NCI-H446 (cell line): ENCODE measurements around the gene ELN.
"Not testable (repeated sequence)": the region's sequence is repeated elsewhere in the genome, so short reads cannot be mapped to it uniquely, and the experiment has no call there.

Experiments used
- DNase-seq, 2 experiments: peaks; one replicate each; lab custom pipeline; 2025; lab: John Stamatoyannopoulos, UW

The ELN gene

GRCh38 chr7:74042746-74043522 lies 15.0 kb downstream of the ELN start:
- DNase-seq, result no peak

- DNase-seq, result no peak
These were observed 15.6 kb downstream of the ELN start for GRCh38 chr7:74043523-74043951.

DNA sequence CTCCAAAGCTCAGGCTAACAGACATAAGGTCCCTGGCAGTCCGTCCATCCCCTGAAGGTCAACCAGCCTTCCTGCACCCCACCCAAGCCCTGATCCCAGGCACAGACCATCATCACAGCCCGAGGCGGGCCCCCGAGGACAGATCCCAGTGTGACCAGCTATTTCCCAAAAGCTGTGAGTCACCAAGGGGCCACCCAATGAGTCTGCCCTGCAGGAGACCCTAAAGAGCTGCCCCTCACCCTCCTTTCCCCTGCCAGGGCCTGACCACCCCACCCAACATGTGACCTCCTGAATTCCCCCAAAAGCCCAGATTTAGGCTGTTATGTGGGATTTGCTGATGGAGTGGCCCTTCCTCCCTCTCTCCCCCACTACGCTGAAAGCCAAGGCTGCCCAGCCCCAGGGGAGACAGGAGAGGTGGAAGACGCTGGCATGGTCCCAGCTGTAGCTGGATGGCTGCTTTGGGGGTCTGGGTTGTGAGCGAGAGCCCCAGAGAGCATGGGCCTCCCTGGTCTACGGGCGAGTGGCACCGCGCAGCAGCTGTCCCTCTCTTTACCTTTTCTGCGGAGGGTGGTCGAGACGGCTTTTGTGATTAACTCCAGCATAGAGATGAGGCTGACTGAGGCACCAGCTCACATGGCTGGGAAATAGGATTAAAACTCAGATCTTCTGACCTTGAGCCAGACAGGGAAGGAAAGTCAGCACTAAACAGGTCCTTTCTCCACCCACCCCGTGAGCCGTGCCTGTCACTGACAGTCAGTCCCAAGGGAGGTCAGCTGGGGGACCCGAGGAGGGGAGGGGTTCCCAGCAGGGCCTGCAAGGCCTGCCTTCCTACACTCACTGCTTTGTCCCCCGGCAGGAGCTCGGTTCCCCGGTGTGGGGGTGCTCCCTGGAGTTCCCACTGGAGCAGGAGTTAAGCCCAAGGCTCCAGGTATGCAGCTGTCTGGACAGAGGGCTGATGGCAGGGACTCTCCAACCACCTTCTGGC lies 16.7 kb downstream of the ELN start:
- DNase-seq, result no peak

GRCh38 chr7:74046581-74046980 lies 18.6 kb downstream of the ELN start:
- DNase-seq, result not testable (repeated sequence)

- DNase-seq, result no peak
These were observed 19.9 kb downstream of the ELN start for GRCh38 chr7:74047804-74048380.

DNA sequence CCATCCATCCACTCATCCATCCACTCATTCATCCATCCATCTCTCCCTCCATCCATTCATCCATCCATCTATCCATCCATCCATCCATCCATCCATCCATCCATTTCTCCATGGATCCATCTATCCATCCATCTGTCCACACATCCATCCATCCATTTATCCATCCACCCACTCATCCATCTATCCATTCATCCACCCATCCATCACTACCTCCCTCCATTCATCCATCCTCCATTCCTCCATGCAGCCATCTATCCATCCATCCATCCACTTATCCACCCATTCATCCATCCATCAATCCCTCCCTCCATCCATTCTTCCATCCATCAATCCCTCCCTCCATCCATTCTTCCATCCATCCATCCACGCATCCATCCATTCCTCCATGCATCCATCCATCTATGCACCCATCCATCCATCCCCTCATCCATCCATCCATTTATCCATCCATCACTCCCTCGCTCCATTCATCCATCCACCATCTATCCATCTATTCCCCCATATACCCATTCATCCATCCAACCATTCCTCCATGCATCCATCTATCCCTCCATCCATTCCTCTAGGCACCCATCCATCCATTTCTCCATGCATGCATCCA lies 21.1 kb downstream of the ELN start:
- no peak for DNase-seq

DNA sequence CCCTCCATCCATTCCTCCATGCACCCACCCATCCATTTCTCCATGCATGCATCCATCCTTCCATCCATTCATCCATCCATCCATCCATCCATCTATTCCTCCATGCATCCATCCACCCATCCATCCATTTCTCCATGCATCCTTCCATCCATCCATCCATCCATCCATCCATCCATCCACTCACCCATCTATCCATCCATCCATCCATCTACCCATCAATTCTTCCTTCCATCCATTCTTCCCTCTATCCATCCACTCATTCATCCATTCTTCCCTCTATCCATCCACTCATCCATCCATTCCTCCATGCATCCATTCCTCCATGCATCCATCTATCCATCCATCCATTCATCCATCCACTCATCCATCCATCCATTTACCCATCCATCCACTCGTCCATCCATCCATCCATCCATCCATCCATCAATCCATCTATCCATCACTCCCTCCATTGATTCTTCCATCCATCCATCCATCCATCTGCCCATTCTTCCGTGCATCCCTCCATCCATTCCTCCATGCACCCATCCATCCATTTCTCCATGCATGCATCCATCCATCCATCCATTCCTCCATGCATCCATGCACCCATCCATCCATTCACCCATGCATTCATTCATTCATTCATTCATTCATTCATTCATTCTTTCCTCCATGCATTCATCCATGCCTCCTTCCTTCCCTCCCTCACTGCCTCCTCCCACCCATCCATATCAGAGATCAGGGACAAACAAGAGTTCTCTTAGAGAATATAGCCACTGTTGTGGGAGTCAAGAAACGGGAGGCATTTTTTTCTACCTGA lies 22.2 kb downstream of the ELN start:
- no peak for DNase-seq

DNA sequence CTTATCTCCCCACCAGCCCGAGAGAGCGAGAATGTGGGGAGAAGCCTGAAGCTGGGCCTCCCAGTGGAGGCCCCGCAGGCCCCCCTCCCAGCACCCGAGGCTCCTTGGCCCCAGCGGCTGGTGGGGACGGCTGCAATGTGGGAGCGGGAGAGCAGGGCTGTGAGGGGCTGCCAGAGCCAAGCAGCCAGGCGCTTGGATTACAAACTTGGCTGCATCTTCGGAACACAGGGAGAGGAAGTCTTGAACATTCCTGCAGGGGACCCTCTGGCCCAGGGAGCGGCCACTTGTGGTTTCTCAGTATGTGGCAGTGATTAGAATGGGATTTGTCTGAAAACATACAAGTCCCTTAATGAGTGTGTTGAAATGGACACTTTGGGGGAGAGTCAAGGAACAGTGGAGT lies 23.2 kb downstream of the ELN start:
- DNase-seq, result no peak

- no peak for DNase-seq
These were observed 23.8 kb downstream of the ELN start for GRCh38 chr7:74051629-74052410.

GRCh38 chr7:74052628-74053027 lies 24.7 kb downstream of the ELN start:
- no peak for DNase-seq

DNA sequence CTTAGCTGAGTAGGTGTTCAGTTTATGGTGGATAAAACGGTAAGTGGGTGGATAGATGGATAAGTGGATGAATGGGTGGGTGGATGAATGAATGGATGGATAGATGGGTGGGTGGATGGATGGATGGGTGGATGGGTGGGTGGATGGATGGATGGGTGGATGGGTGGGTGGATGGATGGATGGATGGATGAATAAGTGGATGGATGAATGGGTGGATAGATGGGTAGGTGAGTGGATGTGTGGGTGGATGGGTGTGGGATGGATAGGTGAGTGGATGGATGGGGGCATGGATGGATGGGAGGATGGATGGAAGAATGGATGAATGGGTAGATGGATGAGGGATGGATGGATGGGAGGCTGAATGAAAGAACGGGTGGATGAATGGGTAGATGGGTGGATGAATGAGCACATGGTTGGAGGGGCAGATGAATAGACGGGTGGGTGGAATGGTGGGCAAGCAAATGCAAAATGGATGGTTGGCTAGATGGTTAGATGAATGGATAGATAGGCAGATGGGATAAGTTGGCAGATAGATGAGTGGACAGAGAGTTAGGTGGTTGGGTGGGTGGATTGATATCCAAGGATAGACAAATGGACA lies 25.7 kb downstream of the ELN start:
- no peak for DNase-seq

DNA sequence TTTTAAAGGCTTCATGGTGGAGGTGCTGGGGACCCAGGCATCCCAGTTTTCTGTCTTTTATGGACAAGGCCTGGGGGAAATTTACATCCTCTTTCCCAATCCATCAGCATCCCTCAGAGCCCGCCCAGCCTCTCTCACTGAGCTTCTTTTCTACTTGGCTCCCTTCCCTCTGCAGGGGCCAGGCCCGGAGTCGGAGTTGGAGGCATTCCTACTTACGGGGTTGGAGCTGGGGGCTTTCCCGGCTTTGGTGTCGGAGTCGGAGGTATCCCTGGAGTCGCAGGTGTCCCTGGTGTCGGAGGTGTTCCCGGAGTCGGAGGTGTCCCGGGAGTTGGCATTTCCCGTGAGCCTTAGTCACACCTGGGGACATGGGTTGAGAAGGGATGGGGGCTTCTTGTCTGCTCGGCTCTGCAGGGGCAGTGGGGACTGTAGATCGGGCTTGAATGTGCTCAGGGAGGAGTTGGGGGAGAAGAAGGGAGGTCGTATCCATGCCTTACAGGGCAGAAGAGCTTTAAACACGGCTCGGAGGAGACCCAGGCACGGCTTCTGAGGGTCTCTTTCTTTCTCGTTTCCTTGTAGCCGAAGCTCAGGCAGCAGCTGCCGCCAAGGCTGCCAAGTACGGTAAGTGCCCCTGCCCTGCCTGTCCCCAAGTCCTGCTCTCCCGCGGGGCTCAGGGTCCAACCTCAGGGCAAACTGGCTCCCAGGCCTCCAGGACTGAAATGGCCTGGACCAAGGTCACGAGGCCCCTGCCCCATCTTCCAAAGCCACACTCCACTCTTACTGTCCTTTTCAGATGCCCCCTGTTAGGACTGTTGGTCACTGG lies 28.3 kb downstream of the ELN start:
- no peak for DNase-seq

DNA sequence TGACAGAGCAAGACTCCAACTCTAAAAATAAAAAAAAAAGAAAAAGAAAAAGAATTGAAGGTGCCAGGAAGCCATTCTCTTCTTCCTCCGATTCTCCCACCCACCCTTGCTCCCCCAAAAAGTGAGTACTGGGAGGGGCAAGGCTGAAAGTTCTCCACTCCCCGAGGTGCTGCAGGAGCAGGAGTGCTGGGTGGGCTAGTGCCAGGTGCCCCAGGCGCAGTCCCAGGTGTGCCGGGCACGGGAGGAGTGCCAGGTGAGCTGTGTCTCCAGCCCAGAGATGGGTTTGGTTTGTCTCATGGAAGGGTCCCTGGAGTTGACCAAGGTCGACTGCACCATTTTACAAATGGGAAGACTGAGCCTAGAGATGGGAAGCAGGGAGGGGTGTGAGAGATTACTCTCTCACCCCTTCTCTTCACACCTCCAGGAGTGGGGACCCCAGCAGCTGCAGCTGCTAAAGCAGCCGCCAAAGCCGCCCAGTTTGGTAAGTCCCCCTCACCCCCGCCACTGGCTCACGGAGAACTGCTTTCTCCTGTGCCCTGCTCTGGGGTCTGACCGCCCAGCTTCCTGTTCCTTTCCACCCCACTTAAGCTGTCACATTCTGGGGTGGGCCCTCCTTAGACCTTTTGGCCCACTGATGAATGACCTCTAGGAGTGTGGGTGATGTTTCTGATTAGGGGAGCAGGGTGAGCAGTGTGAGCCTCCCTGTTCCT lies 29.4 kb downstream of the ELN start:
- DNase-seq, result no peak

DNA sequence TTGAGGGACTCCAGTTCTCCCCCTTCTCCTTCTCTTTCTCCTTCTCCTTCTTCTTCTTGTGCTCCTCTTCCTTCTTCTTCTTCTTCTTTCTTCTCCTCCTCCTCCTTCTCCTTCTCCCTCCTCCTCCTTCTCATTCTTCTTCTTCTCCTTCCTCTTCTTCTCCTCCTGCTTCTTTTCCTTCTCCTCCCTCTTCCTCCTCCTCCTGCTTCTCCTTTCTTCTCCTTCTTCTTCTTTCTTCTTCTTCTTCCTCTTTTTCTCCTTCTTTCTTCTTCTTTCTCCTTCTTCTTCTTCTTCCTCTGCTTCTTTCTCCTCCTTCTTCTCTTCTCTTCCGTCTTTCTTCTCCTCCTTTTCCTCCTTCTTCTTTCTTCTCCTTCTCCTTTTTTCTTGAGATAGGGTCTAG lies 30.0 kb downstream of the ELN start:
- DNase-seq, result no peak

DNA sequence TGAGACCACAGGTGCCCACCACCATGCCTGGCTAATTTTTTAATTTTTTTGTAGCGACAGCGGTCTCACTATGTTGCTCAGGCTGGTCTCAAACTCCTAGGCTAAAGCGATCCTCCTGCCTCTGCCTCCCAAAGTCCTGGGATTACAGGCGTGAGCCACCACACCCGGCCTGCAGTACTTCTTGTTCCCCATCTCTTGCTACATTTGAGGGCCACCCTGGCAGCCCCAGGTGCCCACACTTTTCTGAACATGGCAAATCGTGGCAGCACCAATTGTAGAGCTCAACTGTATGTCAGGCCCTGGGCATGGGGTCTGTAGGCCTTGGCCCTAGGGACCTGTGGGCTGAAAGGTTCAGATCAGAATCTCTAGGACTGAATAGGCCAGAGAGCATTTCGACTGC lies 30.5 kb downstream of the ELN start:
- DNase-seq, result no peak

GRCh38 chr7:74059037-74059436 lies 31.1 kb downstream of the ELN start:
- DNase-seq, result no peak

- no peak for DNase-seq
These were observed 32.0 kb downstream of the ELN start for GRCh38 chr7:74059681-74060588.
